Erythroblast (primary cell): ENCODE results near the gene DIO3.

Experiments
- GATA1 ChIP-seq: IDR thresholded peaks from 2 replicates; pipeline ENCODE4 v1.6.1; 2011; ENCODE audit warnings: low read depth, mild to moderate bottlenecking, control low read depth, low read length, moderate library complexity
- POLR2A ChIP-seq: IDR thresholded peaks from 2 replicates; pipeline ENCODE4 v1.6.1; 2011; ENCODE audit warnings: mild to moderate bottlenecking, low read length

DNA sequence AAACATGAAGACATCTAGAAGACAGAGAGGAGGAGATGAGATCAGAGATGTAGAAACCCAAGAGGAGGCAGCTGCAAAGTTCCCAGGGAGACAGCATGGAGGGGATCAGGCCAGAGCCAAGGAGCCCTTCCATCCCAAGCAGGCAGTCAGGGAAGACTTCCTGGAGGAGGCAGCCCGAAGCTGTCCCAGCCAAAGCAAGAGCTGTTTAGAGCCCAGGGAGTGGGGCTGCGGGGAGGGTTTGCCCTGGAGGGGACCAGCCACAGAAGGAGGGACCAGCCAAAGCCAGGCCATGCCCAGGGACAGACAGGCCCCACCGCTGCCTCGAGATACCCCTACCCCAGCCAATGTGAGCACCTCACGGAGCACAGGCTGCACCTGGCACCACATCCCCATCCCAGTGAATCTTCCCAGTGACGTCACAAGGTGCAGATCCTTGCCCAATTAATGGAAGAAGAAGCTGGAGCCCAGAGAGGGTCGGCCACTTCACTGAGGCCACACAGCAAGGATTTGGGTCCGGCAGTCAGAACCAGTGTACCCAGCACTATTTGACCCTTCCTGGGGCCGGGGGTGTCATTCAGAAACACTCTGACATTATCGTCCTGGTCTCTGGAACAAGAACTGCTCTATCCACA, 14.1 kb upstream of the DIO3 start:
- TF ChIP-seq POLR2A (no peak), GATA1 (no peak)
